ENCODE measurements around the gene FOXE3.
"Not testable (repeated sequence)": the region's sequence is repeated elsewhere in the genome, so short reads cannot be mapped to it uniquely, and the experiment has no call there.

FOXE3 gene

GRCh38 chr1:47449822-47450552 is 33.9 kb downstream of the FOXE3 start:
- DNase-seq (ENCODE audit: low spot score): peak; percentile 33

GRCh38 chr1:47450606-47451005 is 34.5 kb downstream of the FOXE3 start:
- DNase-seq (ENCODE audit: low spot score): no peak

DNA sequence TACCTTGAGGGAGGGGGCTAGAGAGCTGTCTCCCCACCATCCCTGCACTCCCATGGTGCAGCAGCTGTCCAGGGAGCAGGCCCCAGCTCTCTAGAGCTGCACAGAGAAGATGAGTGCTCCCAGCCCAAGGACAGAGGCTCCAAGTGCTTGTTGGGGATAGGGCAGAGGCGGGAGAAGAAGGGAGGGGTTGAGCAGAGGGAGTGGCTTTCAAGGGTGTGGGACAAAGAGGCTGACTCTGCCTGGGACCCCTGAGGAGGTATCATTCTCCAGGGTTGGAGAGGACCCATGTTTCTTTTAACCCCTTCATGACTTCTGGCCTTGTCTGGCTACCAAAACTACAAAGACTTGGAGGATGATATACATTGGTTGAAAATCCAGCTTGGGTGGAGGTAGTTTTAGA is 36.3 kb downstream of the FOXE3 start:
- DNase-seq (ENCODE audit: low spot score): no peak

DNA sequence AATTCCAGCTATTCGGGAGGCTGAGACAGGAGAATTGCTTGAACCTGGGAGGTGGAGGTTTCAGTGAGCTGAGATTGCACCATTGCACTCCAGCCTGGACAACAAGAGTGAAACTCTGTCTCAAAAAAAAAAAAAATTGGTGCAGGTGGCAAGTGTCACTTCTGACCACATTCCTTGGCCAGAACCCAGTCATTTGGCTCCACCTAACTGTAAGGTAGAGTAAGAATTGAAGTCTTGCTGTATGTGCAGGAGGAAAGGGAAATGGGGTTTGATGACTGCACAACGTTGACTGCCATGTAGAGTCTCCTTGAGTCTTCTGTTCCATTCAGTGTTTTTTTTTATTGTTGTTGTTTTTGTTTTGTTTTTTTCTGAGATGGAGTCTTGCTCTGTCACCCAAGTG is 37.8 kb downstream of the FOXE3 start:
- DNase-seq (ENCODE audit: low spot score): not testable (repeated sequence)

DNA sequence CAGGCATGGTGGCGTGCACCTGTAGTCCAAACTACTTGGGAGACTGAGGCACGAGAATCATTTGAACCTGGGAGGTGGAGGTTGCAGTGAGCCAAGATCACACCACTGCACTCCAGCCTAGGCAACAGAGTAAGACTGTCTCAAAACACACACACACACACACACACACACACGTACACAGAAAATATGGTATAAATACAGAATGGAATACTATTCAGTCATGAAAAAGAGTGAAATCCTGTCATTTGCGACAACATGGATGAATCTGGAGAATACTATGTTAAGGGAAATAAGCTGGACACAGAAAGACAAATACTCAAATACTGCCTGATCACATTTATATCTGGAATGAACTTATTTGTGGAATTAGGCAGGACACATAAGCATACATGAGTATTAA is 40.2 kb downstream of the FOXE3 start:
- DNase-seq (ENCODE audit: low spot score): no peak

DNA sequence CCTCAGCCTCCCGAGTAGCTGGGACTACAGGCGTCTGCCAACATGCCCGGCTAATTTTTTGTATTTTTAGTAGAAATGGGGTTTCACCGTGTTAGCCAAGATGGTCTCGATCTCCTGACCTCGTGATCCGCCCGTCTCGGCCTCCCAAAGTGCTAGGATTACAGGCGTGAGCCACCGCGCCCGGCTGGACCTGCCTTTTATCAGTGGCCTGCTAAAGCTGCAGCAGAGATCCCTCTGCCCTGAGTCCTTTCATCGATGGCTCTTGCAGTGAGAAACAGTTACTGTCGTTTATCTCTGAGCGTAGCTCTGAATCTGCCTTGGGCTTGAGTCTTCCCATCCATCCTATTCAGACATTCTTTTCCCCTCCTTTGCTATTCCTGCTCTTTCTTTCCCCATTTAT is 41.5 kb downstream of the FOXE3 start:
- DNase-seq (ENCODE audit: low spot score): not testable (repeated sequence)

- no peak for DNase-seq (ENCODE audit: low spot score)
Observed at GRCh38 chr1:47459253-47459788, 43.2 kb downstream of the FOXE3 start.

DNA sequence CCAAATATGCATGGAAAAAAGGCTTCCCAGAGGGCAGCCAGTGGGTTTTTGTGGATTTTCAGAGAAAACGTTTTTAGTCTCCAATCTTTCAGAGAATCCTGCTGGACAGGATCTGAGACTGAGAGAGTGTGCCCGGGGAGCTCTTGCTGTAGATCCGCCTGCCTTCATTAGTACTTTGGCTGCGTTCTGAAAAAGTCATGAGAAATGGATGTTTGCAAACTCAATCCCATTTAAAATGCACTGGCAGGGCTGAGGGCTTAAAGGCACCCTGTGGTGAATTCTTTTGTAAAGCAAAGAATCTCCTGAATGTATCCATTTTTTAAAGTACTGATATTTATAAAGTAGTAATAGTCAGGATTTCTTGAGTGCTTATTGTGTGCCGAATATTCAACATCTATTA is 44.0 kb downstream of the FOXE3 start:
- DNase-seq (ENCODE audit: low spot score): no peak

DNA sequence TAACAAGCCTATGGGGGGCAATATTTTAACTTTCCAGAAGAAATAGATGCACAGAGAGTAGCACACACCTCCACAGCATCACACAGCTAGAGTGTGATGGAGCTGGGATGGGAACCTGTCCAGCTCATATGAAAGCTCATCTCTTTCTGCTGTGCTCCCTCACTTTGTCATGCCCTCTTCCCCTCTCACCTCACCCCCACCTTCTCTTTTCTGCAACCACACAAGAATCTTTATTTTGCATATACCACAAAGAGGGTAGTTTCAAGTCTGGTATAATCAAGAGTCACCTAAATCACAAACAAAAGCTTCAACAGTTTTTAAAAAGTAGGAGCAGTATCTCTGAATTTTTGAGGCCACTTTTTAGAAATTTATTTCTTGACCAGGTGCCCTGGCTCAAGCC is 44.4 kb downstream of the FOXE3 start:
- DNase-seq (ENCODE audit: low spot score): no peak

GRCh38 chr1:47465605-47466004 is 49.5 kb downstream of the FOXE3 start:
- no peak for DNase-seq (ENCODE audit: low spot score)
